Endothelial cell of umbilical vein (primary cell): ENCODE measurements around the gene SHROOM4. TPM values are rescaled to one million over a fixed set of nuclear protein-coding genes. Genes with fewer than 3 reads are reported as not detected.
A peak's percentile ranks its signal among the peaks of the same experiment; 100 is the strongest.

Experiments used
- BruUV-seq: library from RNA; stranded (reverse); fragments of 400-500 nt; replicated peaks from 2 replicates; lab custom pipeline; 2021; lab: Mats Ljungman, UMichigan
- CTCF ChIA-PET: fragments of 300-600, 350-600 bp; sonication (Branson Sonifier 250); formaldehyde crosslinking; loops from one replicate; lab custom pipeline; 2021; ENCODE audit warnings: antibody characterized with exemption, inconsistent platforms; lab: Charles Lee
- POLR2A ChIA-PET: fragments of 300-600, 350-600 bp; sonication (Branson Sonifier 250); formaldehyde crosslinking; loops from one replicate; lab custom pipeline; 2021; ENCODE audit warnings: antibody characterized with exemption, inconsistent platforms; lab: Charles Lee
- DNase-seq: peaks from one replicate; pipeline ENCODE4 v3.0.0-alpha.2; 2011; ENCODE audit warnings: low read depth, low spot score
- FAIRE-seq: peaks from 2 replicates; lab custom pipeline; 2011; peaks lifted over from hg19 to GRCh38; lab: Jason Lieb, UNC
- H2AFZ ChIP-seq: 2 replicates; pipeline ENCODE4 v1.6.0; 2012; ENCODE audit warnings: low read depth, low read length, control low read depth, inconsistent platforms
- H3K27ac ChIP-seq: 2 replicates; pipeline ENCODE4 v1.5.1; 2011; ENCODE audit warnings: low read depth, mild to moderate bottlenecking, control low read depth, low read length, moderate library complexity; ENCODE audit not compliant: insufficient read depth
- H3K27me3 ChIP-seq, 2 experiments: 2 replicates each; pipeline versions ENCODE4 v1.6.0 to v1.6.1; 2011; ENCODE audit warnings: low read length in 2 of 2, mixed read lengths in 1 of 2; ENCODE audit not compliant: control insufficient read depth in 2 of 2, insufficient read depth in 2 of 2
- H3K36me3 ChIP-seq, 2 experiments: 2 replicates in 1 of 2; 3 replicates in 1 of 2; pipeline ENCODE4 v1.5.1; 2011; ENCODE audit warnings: low read length in 2 of 2, mild to moderate bottlenecking in 1 of 2, moderate library complexity in 1 of 2; ENCODE audit not compliant: control insufficient read depth in 2 of 2, insufficient read depth in 2 of 2; ENCODE audit errors: extremely low read depth in 1 of 2
- H3K4me1 ChIP-seq: 3 replicates; pipeline ENCODE4 v1.5.1; 2011; ENCODE audit warnings: mild to moderate bottlenecking, low read length; ENCODE audit not compliant: control insufficient read depth, insufficient read depth; ENCODE audit errors: extremely low read depth
- H3K4me2 ChIP-seq: 2 replicates; pipeline ENCODE4 v1.6.1; 2011; ENCODE audit warnings: low read length, control low read depth, mixed read lengths; ENCODE audit not compliant: insufficient read depth
- H3K4me3 ChIP-seq, 3 experiments: fragments of 200-600 bp in 1 of 3; sonication (generic), shearing (Covaris generic) in 1 of 3; replicated peaks in 1 of 3; 2 replicates each; pipeline ENCODE4 v1.5.1; 2011 to 2016; ENCODE audit warnings: control low read depth in 3 of 3, low read length in 3 of 3, mild to moderate bottlenecking in 2 of 3, inconsistent platforms in 1 of 3, low read depth in 1 of 3, moderate library complexity in 1 of 3; ENCODE audit not compliant: insufficient read depth in 1 of 3
- H3K79me2 ChIP-seq: 2 replicates; pipeline ENCODE4 v1.6.0; 2012; ENCODE audit warnings: low read length, inconsistent platforms; ENCODE audit not compliant: control insufficient read depth, insufficient read depth
- H3K9ac ChIP-seq: replicated peaks from 2 replicates; pipeline ENCODE3; 2011; ENCODE audit warnings: low read length, control low read depth; ENCODE audit not compliant: insufficient read depth; ENCODE audit errors: extremely low read depth
- H3K9me1 ChIP-seq: replicated peaks from 3 replicates; pipeline ENCODE4 v1.6.0; 2011; ENCODE audit warnings: mild to moderate bottlenecking, low read length; ENCODE audit not compliant: control insufficient read depth, insufficient read depth; ENCODE audit errors: extremely low read depth
- H3K9me3 ChIP-seq: replicated peaks from 2 replicates; pipeline ENCODE4 v1.5.1; 2012; ENCODE audit warnings: low read length, inconsistent platforms; ENCODE audit not compliant: control insufficient read depth, insufficient read depth
- H4K20me1 ChIP-seq: replicated peaks from 2 replicates; pipeline ENCODE3; 2011; ENCODE audit warnings: mild to moderate bottlenecking, low read length; ENCODE audit not compliant: control insufficient read depth, insufficient read depth; ENCODE audit errors: extremely low read depth
- CTCF ChIP-seq, 2 donors: IDR thresholded peaks; 1 replicate in 1 of 2; 2 replicates in 1 of 2; pipeline ENCODE4 v1.5.1; 2011; ENCODE audit warnings: low read length in 2 of 2, mild to moderate bottlenecking in 2 of 2, moderate library complexity in 2 of 2, control low read depth in 1 of 2, inconsistent platforms in 1 of 2, low read depth in 1 of 2; ENCODE audit not compliant: insufficient read depth in 1 of 2; ENCODE audit errors: extremely low read depth in 1 of 2
- EZH2 ChIP-seq: IDR thresholded peaks from 2 replicates; pipeline ENCODE4 v1.6.1; 2012; ENCODE audit warnings: borderline replicate concordance, low read depth, mild to moderate bottlenecking, moderate library complexity, low read length, inconsistent platforms; ENCODE audit not compliant: severe bottlenecking
- FOS ChIP-seq: IDR thresholded peaks from 2 replicates; pipeline ENCODE4 v1.6.1; 2011; ENCODE audit warnings: mild to moderate bottlenecking, low read length, moderate library complexity, borderline replicate concordance; ENCODE audit not compliant: insufficient read depth
- GATA2 ChIP-seq: IDR thresholded peaks from 2 replicates; pipeline ENCODE4 v1.7.0; 2011; ENCODE audit warnings: low read depth, mild to moderate bottlenecking, moderate library complexity, mixed read lengths, low read length; ENCODE audit not compliant: insufficient read length, insufficient read depth
- JUN ChIP-seq: IDR thresholded peaks from 2 replicates; pipeline ENCODE4 v1.6.1; 2011; ENCODE audit warnings: borderline replicate concordance, low read depth; ENCODE audit not compliant: insufficient read length, insufficient read depth
- MAX ChIP-seq: IDR thresholded peaks from 2 replicates; pipeline ENCODE4 v1.6.1; 2011; ENCODE audit not compliant: insufficient read depth, insufficient read length
- MYC ChIP-seq: IDR thresholded peaks from one replicate; pipeline ENCODE4 v1.6.1; 2011; ENCODE audit warnings: mild to moderate bottlenecking, low read depth, low read length
- POLR2A ChIP-seq: IDR thresholded peaks from 2 replicates; pipeline ENCODE4 v1.6.1; 2012; ENCODE audit warnings: low read depth, mild to moderate bottlenecking, control low read depth, low read length
- POLR2AphosphoS5 ChIP-seq: IDR thresholded peaks from 2 replicates; pipeline ENCODE4 v1.6.1; 2012; ENCODE audit warnings: low read depth, mild to moderate bottlenecking, control low read depth, low read length, moderate library complexity; ENCODE audit not compliant: insufficient read depth
- dilution Hi-C: fragments of 300-500 bp; cut with MboI; formaldehyde crosslinking; loops from one replicate; pipeline ENCODE4 v1.15.0; 2019; ENCODE audit warnings: low sequenced_read_pairs; ENCODE audit not compliant: extremely low pct_ligation_motif_present
- intact Hi-C: fragments of 100-400 bp; cut with micrococcal nuclease; formaldehyde crosslinking; loops from one replicate; pipeline ENCODE4 v1.10.0; 2022
- polyA plus RNA-seq, 4 experiments: library from polyadenylated mRNA; depleted of rRNA in 3 of 4; stranded (reverse) in 3 of 4; unstranded in 1 of 4; fragments of >200 nt; gene quantifications; 2 replicates each; pipeline versions ENCODE4 v1.2.1 to v1.2.3, GENCODE V29; 2011 to 2012; ENCODE audit warnings: missing spikeins in 1 of 4
- total RNA-seq: library from RNA; stranded (reverse); gene quantifications from 2 replicates; pipeline ENCODE4 v1.2.3, GENCODE V29; 2021

The SHROOM4 gene
- total and polyA plus RNA-seq, 2 donors (not counting 3 experiments of a cell fraction or from before 2014, with no cell fraction given), result 29.7 to 57.5 TPM

GRCh38 chrX:50718776-50719175 lies 95.2 kb downstream of the SHROOM4 start:
- no peaks in the 10 kb centered on the region for H3K27me3 ChIP-seq
- ChIA-PET POLR2A (no interaction called here), CTCF (no interaction called here)
- H3K9ac ChIP-seq, result no peak overlapping the region
- FAIRE-seq (no peak), DNase-seq (peak; percentile 21)
- intact Hi-C loops, result no loop called here
- no peaks in the 10 kb centered on the region for H4K20me1 ChIP-seq
- H3K9me3 ChIP-seq, result no peaks in the 10 kb centered on the region
- H3K4me1 ChIP-seq, result peaks cover 2% of the 10 kb centered on the region
- H3K36me3 ChIP-seq, result no peaks in the 10 kb centered on the region
- no peaks in the 10 kb centered on the region for H3K9me1 ChIP-seq
- BruUV-seq, result no TSS peak
- TF ChIP-seq MAX, result no peak
- TF ChIP-seq POLR2A, result no peak
- TF ChIP-seq FOS, result no peak
- TF ChIP-seq JUN, result no peak
- no peak for TF ChIP-seq EZH2
- no peak for TF ChIP-seq MYC
- no peak for TF ChIP-seq POLR2AphosphoS5
- TF ChIP-seq CTCF (IDR thresholded peaks at IDR 0.05; ENCODE audit: extremely low read depth in 1 of 2, insufficient read depth in 1 of 2, low read depth in 1 of 2, low read length in 2 of 2), result no peak
- TF ChIP-seq GATA2, result no peak
- no peak overlapping the region for H2AFZ ChIP-seq
- no peaks in the 10 kb centered on the region for H3K79me2 ChIP-seq
- H3K4me2 ChIP-seq, result no peak overlapping the region
- dilution Hi-C loops, result no loop called here
- H3K27ac ChIP-seq, result no peak overlapping the region
- H3K4me3 ChIP-seq, result no peak overlapping the region
